Mesendoderm (in vitro differentiated cells): ENCODE results near the gene RABGAP1.
"Not testable (repeated sequence)": the region's sequence is repeated elsewhere in the genome, so short reads cannot be mapped to it uniquely, and the experiment has no call there.

Experiments used
- DNase-seq: peaks from one replicate; pipeline ENCODE4 v3.0.0; 2013
- H2AK5ac ChIP-seq: 2 replicates; pipeline ENCODE4 v1.6.1; 2013; ENCODE audit warnings: low read length, inconsistent platforms
- H2BK120ac ChIP-seq: 2 replicates; pipeline ENCODE4 v1.6.1; 2013; ENCODE audit warnings: low read depth, mild to moderate bottlenecking, low read length, moderate library complexity, mixed read lengths
- H2BK15ac ChIP-seq: replicated peaks from 2 replicates; pipeline ENCODE4 v1.6.1; 2013; ENCODE audit warnings: low read depth, mild to moderate bottlenecking, moderate library complexity
- H2BK5ac ChIP-seq: 2 replicates; pipeline ENCODE4 v1.6.1; 2013; ENCODE audit warnings: low read length, inconsistent platforms
- H3K18ac ChIP-seq: 2 replicates; pipeline ENCODE4 v1.6.1; 2013; ENCODE audit warnings: mild to moderate bottlenecking, low read length, mixed read lengths
- H3K23ac ChIP-seq: one replicate; pipeline ENCODE4 v1.6.1; 2013; ENCODE audit warnings: low read length
- H3K27ac ChIP-seq: 2 replicates; pipeline ENCODE4 v1.5.1; 2013; ENCODE audit warnings: low read depth, mild to moderate bottlenecking, inconsistent platforms, low read length, moderate library complexity
- H3K27me3 ChIP-seq: 2 replicates; pipeline ENCODE4 v1.6.1; 2013; ENCODE audit warnings: low read length, control low read depth, mild to moderate bottlenecking, inconsistent platforms; ENCODE audit not compliant: insufficient read depth, poor library complexity
- H3K36me3 ChIP-seq: 2 replicates; pipeline ENCODE4 v1.6.1; 2013; ENCODE audit warnings: low read length, inconsistent platforms; ENCODE audit not compliant: control insufficient read depth, insufficient read depth
- H3K4ac ChIP-seq: one replicate; pipeline ENCODE4 v1.6.1; 2013; ENCODE audit warnings: low read depth, mild to moderate bottlenecking, low read length, moderate library complexity
- H3K4me1 ChIP-seq: 2 replicates; pipeline ENCODE4 v1.6.1; 2013; ENCODE audit warnings: low read depth, low read length, inconsistent platforms; ENCODE audit not compliant: control insufficient read depth
- H3K4me2 ChIP-seq: 2 replicates; pipeline ENCODE4 v1.6.1; 2013; ENCODE audit warnings: low read length
- H3K4me3 ChIP-seq: 2 replicates; pipeline ENCODE4 v1.5.1; 2013; ENCODE audit warnings: mild to moderate bottlenecking, low read length
- H3K56ac ChIP-seq: one replicate; pipeline ENCODE4 v1.6.1; 2013; ENCODE audit warnings: low read length
- H3K79me1 ChIP-seq: 2 replicates; pipeline ENCODE4 v1.6.1; 2013; ENCODE audit warnings: low read length, inconsistent platforms
- H3K79me2 ChIP-seq: 2 replicates; pipeline ENCODE4 v1.6.1; 2013; ENCODE audit warnings: mild to moderate bottlenecking, low read length; ENCODE audit not compliant: control insufficient read depth, insufficient read depth
- H3K9ac ChIP-seq: 2 replicates; pipeline ENCODE4 v1.6.1; 2013; ENCODE audit warnings: low read length, inconsistent platforms
- H4K5ac ChIP-seq: one replicate; pipeline ENCODE4 v1.6.1; 2013; ENCODE audit warnings: low read length
- H4K8ac ChIP-seq: one replicate; pipeline ENCODE4 v1.6.1; 2013; ENCODE audit warnings: low read depth, mild to moderate bottlenecking, control low read depth, low read length, moderate library complexity
- WGBS: extraction: QIAGEN DNeasy Blood & Tissue Kit; methylation state at CpG from one replicate; pipeline ENCODE4 v1.1.7; 2013; ENCODE audit warnings: low lambda C conversion rate, missing lambda C conversion rate; ENCODE audit not compliant: insufficient coverage; ENCODE audit errors: extremely low coverage; 5-methylcytosine and 5-hydroxymethylcytosine counted together

RABGAP1 gene

GRCh38 chr9:122906122-122906521, 34.7 kb upstream of the RABGAP1 start:
- H3K4me1 ChIP-seq, H3K27ac ChIP-seq, H2BK5ac ChIP-seq, H3K36me3 ChIP-seq, H3K23ac ChIP-seq, H3K4me2 ChIP-seq, H4K8ac ChIP-seq, DNase-seq, H3K56ac ChIP-seq, H2AK5ac ChIP-seq, H3K9ac ChIP-seq, H3K4ac ChIP-seq, H3K4me3 ChIP-seq, H2BK120ac ChIP-seq, H2BK15ac ChIP-seq, H3K79me1 ChIP-seq, H3K18ac ChIP-seq, H3K27me3 ChIP-seq, H4K5ac ChIP-seq: not testable (repeated sequence)
- no CpG with 5 or more reads among the region's 16 CpGs for WGBS
- peaks cover 24% of the 10 kb centered on the region for H3K79me2 ChIP-seq

- Histone ChIP-seq H2BK120ac (no peak overlapping the region), H3K18ac (no peak overlapping the region), H2BK5ac (peak overlapping the region; percentile 62), H3K79me2 (peaks cover 20% of the 10 kb centered on the region), H2BK15ac (no peak overlapping the region), H3K36me3 (peaks cover 2% of the 10 kb centered on the region), H3K4me1 (peaks cover 2% of the 10 kb centered on the region), H3K27me3 (no peaks in the 10 kb centered on the region), H3K23ac (no peak overlapping the region), H3K79me1 (peaks cover 8% of the 10 kb centered on the region), H3K4me3 (peak overlapping the region; percentile 71), H3K9ac (peak overlapping the region; percentile 96), H4K8ac (no peak overlapping the region), H2AK5ac (no peak overlapping the region), H3K4ac (peak overlapping the region; percentile 56), H3K4me2 (peak overlapping the region; percentile 42), H4K5ac (peak overlapping the region; percentile 42), H3K56ac (peak overlapping the region; percentile 97), H3K27ac (no peak overlapping the region)
- WGBS, result 100% methylated on average over 2 of the region's 9 CpGs
- no peak for DNase-seq
These were observed 28.2 kb upstream of the RABGAP1 start for GRCh38 chr9:122912671-122912963.

GRCh38 chr9:122912964-122913673, 27.7 kb upstream of the RABGAP1 start, which contains the start of gene ZBTB6:
Gene ZBTB6, minus strand, starts transcription at chr9:122913323. Its CDS starts 1,251 bp downstream, at chr9:122912072.
- Histone ChIP-seq H3K56ac (peak within 1 kb of the TSS; percentile 97), H3K36me3 (peaks cover 2% of the 10 kb centered on the region), H3K4ac (peak within 1 kb of the TSS; percentile 56), H4K5ac (peak within 1 kb of the TSS; percentile 42), H2BK120ac (no peak within 1 kb of the TSS), H3K4me2 (peak within 1 kb of the TSS; percentile 88), H3K18ac (peak within 1 kb of the TSS; percentile 35), H3K27ac (peak within 1 kb of the TSS; percentile 89), H3K9ac (peak within 1 kb of the TSS; percentile 96), H3K23ac (no peak within 1 kb of the TSS), H3K27me3 (no peaks in the 10 kb centered on the region), H3K4me3 (peak within 1 kb of the TSS; percentile 71), H2AK5ac (no peak within 1 kb of the TSS), H2BK15ac (no peak within 1 kb of the TSS), H3K79me1 (peaks cover 8% of the 10 kb centered on the region), H4K8ac (peak within 1 kb of the TSS; percentile 93), H3K79me2 (peaks cover 20% of the 10 kb centered on the region), H2BK5ac (peak within 1 kb of the TSS; percentile 62), H3K4me1 (peaks cover 2% of the 10 kb centered on the region)
- DNase-seq, result peak; percentile 95
- WGBS, result no CpG with 5 or more reads among the region's 35 CpGs

DNA sequence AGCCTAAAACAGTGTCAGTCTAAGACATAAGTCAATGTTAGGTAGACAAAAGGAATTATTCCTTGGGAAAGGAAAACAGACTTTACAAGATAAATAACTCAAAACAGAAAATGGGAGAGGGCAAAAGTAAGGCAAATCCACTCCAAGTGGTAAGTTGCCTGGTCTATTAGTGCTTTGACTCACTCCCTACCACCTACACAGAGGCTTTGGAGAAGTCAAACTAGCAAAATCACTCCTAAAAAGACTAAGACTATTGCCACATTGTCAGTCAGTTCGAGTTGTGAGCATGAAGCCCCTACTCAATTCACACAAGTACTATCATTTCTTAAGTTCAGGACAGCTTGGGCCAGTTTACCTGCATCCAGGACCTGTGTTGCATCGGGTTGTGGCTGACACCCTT, 22.5 kb upstream of the RABGAP1 start:
- Histone ChIP-seq H4K5ac (no peak overlapping the region), H3K79me2 (no peaks in the 10 kb centered on the region), H3K23ac (no peak overlapping the region), H2BK5ac (no peak overlapping the region), H3K56ac (no peak overlapping the region), H3K27ac (no peak overlapping the region), H3K79me1 (peaks cover 4% of the 10 kb centered on the region), H3K4ac (no peak overlapping the region), H3K4me1 (no peaks in the 10 kb centered on the region), H3K36me3 (no peaks in the 10 kb centered on the region), H3K4me3 (no peak overlapping the region), H2BK120ac (no peak overlapping the region), H3K9ac (no peak overlapping the region), H3K27me3 (no peaks in the 10 kb centered on the region), H3K18ac (no peak overlapping the region), H3K4me2 (no peak overlapping the region), H4K8ac (no peak overlapping the region), H2AK5ac (no peak overlapping the region), H2BK15ac (no peak overlapping the region)
- DNase-seq, result no peak
- WGBS, result no CpG with 5 or more reads among the region's 2 CpGs

DNA sequence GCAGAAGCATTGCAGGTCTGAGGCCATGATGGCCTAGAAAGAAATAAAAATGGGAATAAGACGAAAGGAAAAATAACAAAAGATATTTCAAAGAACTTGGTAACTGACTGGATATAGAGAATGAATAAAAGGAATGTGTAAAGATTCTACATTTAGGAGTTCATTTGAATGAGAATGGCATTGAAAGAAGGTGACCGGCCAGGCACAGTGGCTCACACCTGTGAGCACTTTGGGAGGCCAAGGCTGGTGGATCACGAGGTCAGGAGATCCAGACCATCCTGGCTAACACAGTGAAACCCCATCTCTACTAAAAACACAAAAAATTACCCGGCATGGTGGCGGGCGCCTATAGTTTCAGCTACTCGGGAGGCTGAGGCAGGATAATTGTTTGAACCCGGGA, 18.1 kb upstream of the RABGAP1 start:
- 100% methylated on average over 1 of the region's 8 CpGs for WGBS
- H3K23ac ChIP-seq, result no peak overlapping the region
- no peak overlapping the region for H2BK120ac ChIP-seq
- H2BK5ac ChIP-seq, result no peak overlapping the region
- H3K27ac ChIP-seq, result no peak overlapping the region
- no peak overlapping the region for H2AK5ac ChIP-seq
- H3K56ac ChIP-seq, result no peak overlapping the region
- H3K79me2 ChIP-seq, result no peaks in the 10 kb centered on the region
- no peak overlapping the region for H3K4me3 ChIP-seq
- H3K9ac ChIP-seq, result no peak overlapping the region
- H2BK15ac ChIP-seq, result no peak overlapping the region
- no peaks in the 10 kb centered on the region for H3K4me1 ChIP-seq
- no peak overlapping the region for H4K5ac ChIP-seq
- peaks cover 4% of the 10 kb centered on the region for H3K79me1 ChIP-seq
- H4K8ac ChIP-seq, result no peak overlapping the region
- no peaks in the 10 kb centered on the region for H3K36me3 ChIP-seq
- no peak overlapping the region for H3K4me2 ChIP-seq
- no peak overlapping the region for H3K4ac ChIP-seq
- H3K27me3 ChIP-seq, result no peaks in the 10 kb centered on the region
- no peak for DNase-seq
- no peak overlapping the region for H3K18ac ChIP-seq

GRCh38 chr9:122923947-122924346, 16.9 kb upstream of the RABGAP1 start:
- DNase-seq, result no peak
- no CpG with 5 or more reads among the region's 3 CpGs for WGBS
- no peak overlapping the region for H3K27ac ChIP-seq
- no peaks in the 10 kb centered on the region for H3K4me1 ChIP-seq
- H3K27me3 ChIP-seq, result no peaks in the 10 kb centered on the region
- no peak overlapping the region for H3K56ac ChIP-seq
- no peaks in the 10 kb centered on the region for H3K36me3 ChIP-seq
- H4K8ac ChIP-seq, result no peak overlapping the region
- H2BK15ac ChIP-seq, result no peak overlapping the region
- no peak overlapping the region for H3K23ac ChIP-seq
- H3K18ac ChIP-seq, result no peak overlapping the region
- no peak overlapping the region for H3K9ac ChIP-seq
- no peak overlapping the region for H3K4me3 ChIP-seq
- no peak overlapping the region for H2BK120ac ChIP-seq
- peaks cover 4% of the 10 kb centered on the region for H3K79me2 ChIP-seq
- no peak overlapping the region for H3K4me2 ChIP-seq
- no peak overlapping the region for H2AK5ac ChIP-seq
- no peak overlapping the region for H4K5ac ChIP-seq
- H2BK5ac ChIP-seq, result no peak overlapping the region
- H3K4ac ChIP-seq, result no peak overlapping the region
- peaks cover 6% of the 10 kb centered on the region for H3K79me1 ChIP-seq
